Central memory CD4-positive, alpha-beta T cell (primary cell): Measurements from ENCODE around the gene ZNF117.
"Not testable (repeated sequence)": the region's sequence is repeated elsewhere in the genome, so short reads cannot be mapped to it uniquely, and the experiment has no call there.

Experiments used
- DNase-seq: peaks from one replicate; pipeline ENCODE4 v3.0.0; 2022
- total RNA-seq, 3 experiments: gene quantifications; one replicate each; lab custom pipeline; 2026; lab: John Stamatoyannopoulos, UW

Gene ZNF117
- total RNA-seq, result 6.6 to 11.2 (median 8.9) reads per million in 3 experiments

DNA sequence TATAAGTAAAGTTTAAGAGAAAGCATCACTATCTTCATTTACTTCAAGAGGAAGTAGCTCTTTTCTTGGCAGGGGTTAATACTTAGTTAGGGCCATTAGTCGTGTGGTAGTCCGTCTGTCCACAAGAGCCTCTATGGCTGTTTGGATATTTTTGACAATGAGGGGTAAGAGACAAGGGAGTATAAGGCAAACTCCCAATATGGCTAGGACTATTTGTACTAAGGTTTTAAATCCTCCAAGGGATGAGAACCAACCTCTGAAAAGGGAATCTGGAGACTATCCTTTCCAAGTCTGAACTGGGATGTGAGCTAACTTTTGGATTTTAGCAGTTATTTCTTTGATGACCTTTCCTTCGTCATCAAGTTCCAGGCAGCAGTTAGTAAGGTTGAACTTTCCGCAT is at the start of gene ZNF117:
ZNF117 (minus strand) TSS at position 101 of the 400 bp plus-strand sequence.
- DNase-seq, result no peak

DNA sequence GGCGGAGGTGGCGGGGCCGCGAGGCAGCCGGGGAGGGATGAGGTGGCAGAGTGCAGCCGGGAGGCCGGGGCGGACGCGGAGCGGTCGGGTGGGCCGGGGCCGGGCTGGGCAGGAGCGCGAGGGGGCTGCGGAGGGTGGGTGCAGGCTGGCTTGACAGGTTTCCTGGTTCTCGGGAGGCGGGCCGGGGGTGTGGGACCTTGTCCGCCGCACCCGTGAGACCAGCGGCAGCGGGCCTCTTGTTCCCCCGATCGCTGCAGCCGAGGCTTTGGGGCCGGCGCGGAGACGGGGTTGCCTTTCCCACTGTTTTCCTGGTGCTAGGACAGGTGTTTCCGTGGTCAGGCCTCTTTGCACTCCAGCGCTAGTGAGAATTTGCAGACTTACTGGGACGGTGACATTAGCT is 47.9 kb upstream of the ZNF117 start:
- peak; percentile 3 for DNase-seq

DNA sequence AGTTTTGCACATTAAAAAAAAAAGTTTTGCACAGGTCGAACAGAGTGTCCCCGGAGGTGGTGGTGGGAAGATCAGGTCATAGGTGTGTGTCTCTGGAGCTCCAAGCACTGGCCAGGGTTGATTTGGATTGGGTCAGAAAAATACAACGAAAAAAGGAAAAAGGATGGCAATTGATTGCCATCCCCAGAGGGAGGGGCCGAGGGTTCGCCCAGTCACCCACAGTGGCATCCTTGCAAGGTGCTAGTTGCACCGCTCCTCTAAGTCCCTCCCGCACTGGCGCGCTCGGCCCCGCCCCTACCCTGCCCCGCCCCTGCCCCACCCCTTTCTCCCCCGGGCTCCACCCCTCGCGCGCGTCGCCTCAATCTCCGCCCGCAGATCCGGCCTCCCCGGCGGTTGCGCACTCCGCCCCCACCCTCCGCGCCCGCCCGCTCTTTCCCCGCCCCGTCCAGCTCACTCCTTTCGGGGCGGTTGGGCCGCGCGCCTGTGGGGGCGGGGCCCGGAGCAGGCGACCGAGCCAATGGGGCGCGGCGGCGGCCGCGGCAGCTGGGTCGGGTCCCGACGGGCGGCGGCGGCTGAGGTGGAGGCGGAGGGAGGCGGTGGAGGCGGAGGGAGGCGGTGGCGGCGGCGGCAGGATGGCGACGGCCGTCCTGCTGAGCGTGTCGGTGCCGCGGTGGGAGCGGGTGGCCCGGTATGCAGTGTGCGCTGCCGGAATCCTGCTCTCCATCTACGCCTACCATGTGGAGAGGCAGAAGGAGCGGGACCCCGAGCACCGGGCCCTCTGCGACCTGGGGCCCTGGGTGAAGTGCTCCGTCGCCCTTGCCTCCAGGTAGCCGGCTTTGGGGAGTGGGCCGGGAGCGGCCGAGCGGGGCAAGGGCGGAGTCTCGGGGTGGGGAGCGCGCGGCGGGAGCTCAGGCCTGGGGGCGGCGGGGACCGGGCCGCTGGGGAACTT is 47.2 kb upstream of the ZNF117 start:
- DNase-seq, result peak; percentile 91

DNA sequence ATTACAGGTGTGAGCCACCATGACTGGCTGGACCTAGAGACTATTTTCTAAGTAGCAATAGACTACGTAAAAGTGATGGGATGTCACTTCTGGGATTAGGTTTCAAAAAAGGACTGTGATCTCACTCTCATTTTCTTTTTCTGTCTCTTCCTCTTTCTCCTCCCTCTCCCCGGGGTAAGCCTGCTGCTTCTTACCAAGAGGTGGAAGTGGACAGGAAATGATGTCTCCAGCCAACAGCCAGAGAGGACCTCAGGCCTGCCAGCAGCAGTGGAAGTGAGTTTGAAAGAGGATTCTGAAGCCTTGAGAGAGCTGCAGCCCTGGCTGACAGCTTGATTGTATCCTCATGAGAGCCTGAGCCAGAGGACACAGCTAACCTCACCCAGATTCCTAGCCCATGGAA is 45.7 kb upstream of the ZNF117 start:
- not testable (repeated sequence) for DNase-seq

DNA sequence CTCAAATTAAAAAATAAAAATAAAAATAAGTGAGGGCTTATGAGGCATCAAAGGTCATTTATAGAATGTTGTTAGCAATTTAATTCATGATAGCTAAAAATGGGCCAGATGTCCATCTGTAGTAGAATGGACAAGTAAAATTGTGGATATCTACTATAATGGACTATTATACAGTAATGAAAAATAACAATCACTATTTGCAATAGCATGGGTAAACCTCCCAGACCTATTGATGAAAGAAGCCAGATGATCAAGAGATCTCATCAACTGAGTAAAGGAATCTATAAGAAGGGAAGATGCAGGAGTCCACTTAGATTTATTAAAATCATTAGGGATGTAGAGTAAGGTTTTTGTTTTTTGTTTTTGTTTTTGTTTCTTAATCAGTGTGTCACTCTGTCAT is 44.6 kb upstream of the ZNF117 start:
- DNase-seq, result not testable (repeated sequence)

DNA sequence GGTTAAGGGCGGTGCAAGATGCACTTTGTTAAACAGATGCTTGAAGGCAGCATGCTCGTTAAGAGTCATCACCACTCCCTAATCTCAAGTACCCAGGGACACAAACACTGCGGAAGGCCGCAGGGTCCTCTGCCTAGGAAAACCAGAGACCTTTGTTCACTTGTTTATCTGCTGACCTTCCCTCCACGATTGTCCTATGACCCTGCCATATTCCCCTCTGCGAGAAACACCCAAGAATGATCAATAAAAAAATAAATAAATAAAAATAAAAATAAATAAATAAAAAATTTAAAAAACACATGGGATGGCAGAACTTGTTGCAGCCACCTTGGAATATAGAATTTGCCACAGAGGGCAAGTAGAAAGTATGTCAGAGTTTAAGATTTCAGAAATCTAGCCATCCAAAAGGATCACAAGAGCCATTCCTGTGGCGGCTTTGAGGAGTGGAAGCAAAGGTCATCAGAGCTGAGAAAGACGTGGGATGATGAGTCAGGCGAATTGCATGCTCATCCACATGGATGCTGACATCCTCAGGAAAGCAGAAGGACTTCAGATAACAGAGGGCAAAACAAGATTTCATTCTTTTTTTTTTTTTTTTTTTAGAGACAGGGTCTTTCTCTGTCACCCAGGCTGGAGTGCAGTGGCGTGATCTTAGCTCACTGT is 43.4 kb upstream of the ZNF117 start:
- DNase-seq, result not testable (repeated sequence)

DNA sequence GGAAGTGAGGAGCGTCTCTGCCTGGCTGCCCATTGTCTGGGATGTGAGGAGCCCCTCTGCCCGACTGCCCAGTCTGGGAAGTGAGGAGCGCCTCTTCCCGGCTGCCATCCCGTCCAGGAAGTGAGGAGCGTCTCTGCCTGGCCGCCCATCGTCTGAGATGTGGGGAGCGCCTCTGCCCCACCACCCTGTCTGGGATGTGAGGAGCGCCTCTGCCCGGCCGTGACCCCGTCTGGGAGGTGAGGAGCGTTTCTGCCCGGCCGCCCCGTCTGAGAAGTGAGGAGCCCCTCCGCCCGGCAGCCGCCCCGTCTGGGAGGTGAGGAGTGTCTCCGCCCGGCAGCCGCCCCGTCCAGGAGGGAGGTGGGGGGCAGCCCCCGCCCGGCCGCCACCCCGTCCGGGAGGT is 42.6 kb upstream of the ZNF117 start:
- DNase-seq, result not testable (repeated sequence)

DNA sequence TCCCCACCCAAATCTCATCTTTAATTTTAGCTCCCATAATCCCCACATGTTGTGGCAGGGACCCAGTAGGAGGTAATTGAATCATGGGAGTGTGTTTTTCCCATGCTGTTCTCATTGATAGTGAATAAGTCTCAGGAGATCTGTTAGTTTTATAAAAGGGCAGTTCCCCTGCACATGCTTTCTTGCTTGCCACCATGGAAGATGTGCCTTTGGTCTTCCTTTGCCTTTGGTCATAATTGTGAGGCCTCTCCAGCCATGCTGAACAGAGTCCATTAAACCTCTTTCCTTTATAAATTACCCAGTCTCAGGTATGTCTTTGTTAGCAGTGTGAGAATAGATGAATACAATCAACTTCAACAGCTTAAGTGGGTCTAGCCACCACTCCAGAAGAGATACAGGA is 34.2 kb upstream of the ZNF117 start:
- not testable (repeated sequence) for DNase-seq

DNA sequence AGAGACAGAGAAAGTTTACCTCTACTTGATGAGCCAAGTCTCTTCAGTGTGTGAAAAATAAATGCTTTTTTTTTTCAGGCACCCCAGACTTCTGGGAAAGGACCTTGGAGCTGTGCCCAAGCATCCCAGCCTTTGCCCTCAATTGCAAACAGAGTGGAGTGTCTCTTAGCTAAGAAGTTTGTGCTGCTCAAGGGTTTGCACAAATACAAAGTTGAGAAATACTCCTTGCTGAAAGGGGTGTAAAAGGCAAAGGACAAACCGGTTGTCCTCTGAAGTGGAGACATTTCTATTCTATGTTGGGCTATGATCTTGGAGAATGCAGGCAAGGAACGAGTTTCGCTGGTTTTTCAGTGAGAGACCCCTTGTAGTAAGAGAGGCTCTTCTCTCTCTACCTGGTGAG is 30.1 kb upstream of the ZNF117 start:
- not testable (repeated sequence) for DNase-seq

DNA sequence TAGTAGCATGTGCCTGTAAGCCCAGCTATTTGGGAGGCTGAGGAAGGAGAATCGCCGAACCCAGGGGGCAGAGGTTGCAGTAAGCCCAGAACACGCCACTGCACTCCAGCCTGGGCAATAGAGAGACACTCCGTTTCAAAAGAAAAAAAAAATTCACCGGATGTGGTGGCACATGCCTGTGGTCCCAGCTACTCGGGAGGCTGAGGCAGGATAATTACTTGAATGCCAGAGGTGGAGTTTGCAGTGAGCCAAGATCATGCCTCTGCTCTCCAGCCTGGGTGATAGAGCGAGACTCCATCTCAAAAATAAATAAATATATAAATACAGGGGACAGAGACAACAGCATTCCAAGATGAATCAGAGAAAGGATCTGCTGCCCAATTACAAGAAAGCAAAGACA is 19.0 kb upstream of the ZNF117 start:
- not testable (repeated sequence) for DNase-seq

DNA sequence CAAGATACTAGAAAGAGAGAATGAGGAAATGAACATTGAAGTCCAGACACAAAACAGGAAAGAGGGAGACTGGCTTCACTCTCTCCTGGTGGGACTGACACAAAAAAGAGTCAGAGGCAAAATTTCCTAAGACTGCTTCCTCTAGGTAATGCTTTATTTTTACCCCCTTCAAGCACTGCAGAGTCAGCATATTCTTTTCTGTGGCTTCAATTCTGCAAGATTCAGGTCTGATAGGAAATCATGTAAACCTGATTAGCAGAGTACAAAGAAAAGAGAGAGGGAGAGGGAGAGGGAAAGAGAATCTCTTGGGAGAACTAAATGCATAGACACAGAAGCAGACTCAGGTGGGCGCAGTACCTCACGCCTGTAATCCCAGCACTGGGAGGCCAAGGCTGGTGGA is 18.6 kb upstream of the ZNF117 start:
- DNase-seq, result not testable (repeated sequence)

DNA sequence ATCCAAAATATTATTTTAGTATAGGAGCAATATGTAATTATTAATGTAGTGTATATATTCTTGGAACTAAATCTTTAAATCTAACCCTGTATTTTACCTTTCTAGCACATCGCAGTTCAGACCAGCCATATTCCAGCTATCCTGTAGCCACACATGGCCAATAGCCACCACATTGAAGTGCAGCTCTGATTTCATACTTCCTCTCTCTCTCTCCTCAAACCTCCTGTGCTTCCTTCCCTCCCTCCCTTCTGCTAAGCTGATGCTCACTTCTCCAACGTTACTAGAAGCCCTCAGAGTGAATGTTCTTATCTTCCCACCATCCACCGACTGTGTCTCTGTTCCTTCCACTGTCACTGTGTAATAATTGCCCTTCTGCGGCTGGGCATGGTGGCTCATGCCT is 16.2 kb upstream of the ZNF117 start:
- DNase-seq, result peak; percentile 6

DNA sequence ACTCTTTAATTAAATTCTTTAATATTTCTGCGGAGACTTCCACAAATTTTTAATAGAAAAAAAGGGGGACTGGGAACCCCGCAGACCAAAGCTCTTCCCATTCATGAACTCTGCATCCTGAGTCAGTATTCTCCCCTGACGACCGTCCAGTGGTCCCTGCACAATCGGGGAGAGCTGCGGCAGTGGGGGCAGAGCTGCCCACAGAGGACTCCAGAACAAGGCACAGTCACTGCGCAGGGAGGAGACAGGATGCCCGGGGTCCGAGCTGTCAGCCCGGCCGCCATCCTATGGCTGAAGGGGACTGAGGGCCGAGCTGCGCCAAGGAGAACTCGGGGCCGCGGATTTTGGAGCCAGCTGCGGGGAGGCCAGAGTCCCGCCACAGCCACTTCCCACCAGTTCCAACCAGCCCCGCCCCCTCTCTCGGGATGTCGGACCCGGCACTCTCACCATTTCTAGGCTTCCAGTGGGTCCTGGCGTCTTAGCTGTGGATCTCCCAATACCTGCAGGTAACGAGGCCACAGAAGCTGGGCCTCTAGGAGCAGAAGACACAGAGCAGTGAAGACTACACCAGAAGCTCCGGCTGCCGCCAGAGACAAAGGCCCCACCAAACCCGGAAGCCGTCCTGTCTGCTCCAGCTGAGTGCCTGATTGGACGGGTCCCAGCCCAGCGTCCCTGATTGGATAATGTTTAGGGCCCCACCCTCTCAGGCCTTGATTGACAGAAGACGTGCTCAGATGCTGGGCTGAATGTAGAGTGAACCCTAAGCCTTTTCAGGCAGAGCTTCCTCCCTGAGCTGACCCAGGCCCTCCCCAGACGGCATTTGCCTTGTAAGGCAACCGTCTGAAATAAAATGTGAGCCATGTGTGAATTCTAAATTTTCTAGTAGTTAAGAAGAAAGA is 15.5 kb upstream of the ZNF117 start, which contains the start of gene ERV3-1:
ERV3-1 (minus strand) TSS at position 594 of the 899 bp plus-strand sequence. CDS start 13,661 bp downstream, outside the sequence.
- DNase-seq, result peak; percentile 93

DNA sequence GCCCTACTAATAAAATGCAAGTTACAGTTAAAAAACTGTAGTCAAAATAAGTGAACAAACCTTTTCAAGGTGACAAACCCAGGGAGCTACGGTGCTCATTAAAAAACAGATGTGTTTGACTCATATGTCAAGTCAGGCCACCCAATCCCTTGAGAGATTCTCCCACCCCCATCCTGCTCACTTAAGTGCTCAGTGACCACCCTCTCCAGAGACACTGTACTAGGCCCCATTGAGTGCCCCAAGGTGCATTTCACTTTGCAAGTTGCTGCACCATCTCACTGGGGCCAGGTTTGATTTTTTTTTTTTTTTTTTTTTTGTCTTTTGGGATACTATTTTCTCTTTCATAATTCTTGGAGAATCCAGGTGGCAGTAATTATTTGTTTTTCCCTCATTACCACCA is 13.7 kb upstream of the ZNF117 start:
- DNase-seq, result no peak

DNA sequence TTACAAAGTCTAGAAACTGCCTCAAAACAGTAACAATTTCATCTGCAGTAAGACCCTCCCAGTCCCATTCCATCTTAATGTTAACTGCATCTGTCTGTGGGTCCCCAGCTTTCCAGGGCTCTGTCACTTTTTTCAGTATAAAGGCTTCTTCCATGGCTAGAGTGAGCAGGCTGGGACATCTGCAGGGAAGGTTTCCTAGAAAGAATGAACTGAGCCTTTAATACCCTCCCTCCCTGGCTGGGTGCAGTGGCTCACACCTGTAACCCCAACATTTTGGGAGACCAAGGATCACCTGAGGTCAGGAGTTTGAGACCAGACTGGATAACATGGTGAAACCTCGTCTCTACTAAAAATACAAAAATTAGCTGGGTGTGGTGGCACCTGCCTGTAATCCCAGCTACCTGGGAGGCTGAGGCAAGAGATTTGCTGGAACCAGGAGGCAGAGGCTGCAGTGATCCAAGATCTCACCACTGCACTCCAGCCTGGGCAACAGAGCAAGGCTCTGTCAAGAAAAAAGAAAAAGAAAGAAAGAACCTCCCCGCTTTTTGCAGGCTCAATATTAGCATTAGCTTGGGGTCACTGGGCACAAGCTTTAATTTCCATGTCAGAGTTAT is 12.2 kb upstream of the ZNF117 start:
- no peak for DNase-seq

DNA sequence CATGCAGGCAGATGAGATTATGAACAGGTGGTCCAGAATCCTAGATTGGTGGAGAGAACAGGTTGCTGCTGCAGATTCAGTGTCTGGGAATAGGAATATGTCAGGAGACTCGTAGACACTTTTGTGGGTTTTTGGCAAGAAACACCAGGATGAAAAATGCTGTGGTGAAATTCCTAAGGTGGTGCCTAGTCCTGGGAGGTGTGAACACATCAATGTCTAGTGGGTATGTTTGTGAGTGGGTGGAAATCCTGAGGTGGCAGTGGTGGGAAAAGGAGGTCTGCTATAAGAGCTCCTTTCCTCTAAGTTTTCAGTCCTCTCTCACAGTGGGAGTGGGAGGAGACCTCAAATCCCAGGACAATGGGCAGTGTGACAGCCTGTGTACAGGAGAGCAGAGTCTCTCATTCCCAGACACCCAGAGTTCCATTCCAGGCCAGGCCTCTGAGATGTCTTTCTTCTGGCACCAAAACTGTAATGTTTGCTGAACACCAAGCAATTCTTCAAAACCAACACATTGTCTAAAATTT is 10.5 kb upstream of the ZNF117 start:
- DNase-seq, result no peak

DNA sequence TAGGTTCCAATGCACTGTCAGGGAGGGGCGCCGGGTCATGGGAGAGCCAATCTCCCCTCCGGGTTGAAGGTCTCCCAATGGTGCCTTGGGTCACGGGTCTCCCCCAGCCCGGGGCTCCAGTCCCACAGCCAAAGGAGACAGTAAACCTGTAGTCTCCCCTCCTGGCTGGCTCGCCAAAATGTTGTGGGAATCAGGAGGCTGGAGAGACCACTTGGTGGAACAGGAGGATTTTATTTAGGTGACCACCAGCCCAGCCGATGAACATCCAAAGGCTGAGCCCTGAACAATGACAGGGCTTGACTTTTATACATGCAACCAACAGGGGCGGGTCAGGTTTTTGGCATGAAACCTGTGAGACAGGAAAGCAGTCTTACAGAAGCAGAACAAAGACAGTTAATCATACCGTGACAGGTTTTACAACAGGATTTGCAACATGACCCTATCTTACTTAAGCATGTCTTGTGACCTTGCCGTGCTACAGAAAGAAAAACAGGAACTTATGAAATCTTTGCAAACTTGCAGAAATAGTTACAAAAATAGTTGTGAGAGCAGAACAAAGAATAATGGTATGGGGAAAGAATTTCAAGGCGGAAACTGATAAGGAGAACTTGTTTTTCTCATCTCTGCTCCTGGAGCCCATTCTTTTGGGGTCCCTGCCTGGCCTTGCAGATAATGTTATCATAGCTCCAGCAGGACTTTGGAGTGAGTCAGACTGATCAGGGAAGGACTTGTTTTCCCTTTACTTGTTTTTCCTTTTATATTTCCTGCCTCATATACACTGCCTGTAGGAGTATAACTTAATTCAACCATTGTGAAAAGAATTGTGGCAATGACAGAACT is 8.5 kb upstream of the ZNF117 start:
- no peak for DNase-seq

DNA sequence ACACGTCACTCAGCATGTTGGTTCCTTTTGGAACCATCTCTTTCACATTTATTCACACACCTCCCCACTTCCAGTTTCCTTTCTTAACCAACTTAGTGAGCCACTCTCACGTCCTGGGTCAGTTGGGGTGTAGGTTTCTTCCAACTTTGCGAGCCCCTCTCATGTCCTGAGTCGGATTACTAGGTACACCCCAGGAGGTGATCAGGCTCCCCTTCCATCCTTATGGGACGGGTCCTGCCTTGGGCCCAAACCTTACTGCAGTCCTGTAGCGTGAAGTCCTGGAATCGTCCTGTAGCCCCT is 8.0 kb upstream of the ZNF117 start:
- DNase-seq, result no peak

DNA sequence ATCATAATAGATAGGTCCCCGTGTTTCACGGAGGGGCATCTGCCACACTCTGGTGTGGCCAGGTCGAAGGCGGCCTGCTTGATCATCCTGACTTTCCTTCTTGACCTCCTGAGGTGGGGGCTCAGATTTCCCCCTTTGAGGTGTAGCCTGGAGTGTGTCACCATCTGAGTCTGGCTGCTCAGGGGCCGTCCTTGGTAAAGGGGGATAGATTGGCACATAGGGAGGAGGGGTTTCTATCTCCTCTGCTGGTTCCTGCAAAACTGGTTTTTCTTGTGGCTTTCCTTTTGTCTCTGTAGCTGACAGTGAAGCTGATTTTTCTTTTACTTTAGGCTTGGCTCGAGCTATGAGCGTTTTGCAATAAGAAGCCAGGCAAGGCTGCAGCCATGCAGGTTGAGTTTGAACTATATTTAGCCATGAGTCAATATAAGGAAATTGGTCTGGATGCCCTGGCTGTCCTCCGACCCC is 7.1 kb upstream of the ZNF117 start:
- no peak for DNase-seq

DNA sequence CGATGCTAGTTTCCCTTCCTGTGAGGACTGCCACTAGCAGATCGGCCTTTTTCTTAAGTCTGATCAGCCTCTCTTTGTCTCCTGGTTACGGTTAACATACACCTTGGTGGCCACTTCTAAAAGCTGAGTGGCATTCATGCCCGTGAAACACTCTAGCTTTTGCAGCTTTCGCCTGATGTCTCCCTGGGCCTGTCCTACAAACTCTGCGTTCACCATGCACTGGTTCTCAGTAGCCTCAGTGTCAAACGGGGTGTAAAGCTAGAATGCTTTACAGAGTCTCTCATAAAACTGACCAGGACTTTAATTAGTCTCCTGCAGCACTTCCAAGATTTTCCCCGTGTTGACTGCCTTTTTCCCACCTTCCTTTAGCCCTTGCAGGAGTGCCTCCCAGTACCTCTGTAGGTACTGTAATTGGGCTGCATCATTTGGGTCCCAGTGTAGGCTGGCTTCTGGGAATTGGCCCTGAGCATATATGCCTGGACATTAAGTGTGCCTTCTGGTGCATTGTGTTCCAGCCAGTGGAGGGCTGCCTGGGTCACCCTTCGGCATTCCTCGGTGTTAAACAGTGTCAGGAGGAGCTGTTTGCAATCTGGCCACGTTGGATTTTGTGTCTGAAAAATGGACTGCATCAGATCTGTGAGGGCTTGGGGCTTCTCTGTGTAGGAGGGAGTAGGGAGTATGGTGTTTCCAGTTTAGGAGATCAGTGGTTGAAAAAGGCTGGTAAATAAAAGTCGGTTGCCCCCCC is 6.5 kb upstream of the ZNF117 start:
- DNase-seq, result no peak
